HTERT RPE-1 (cell line): ENCODE results near the gene DICER1.
"Not testable (repeated sequence)": the region's sequence is repeated elsewhere in the genome, so short reads cannot be mapped to it uniquely, and the experiment has no call there.

Experiments used
- in situ Hi-C: fragments of 300-500 bp; cut with MboI; formaldehyde crosslinking; loops from 4 replicates; pipeline ENCODE4 v1.14.3; 2020; ENCODE audit warnings: low sequenced_read_pairs

Gene DICER1

DNA sequence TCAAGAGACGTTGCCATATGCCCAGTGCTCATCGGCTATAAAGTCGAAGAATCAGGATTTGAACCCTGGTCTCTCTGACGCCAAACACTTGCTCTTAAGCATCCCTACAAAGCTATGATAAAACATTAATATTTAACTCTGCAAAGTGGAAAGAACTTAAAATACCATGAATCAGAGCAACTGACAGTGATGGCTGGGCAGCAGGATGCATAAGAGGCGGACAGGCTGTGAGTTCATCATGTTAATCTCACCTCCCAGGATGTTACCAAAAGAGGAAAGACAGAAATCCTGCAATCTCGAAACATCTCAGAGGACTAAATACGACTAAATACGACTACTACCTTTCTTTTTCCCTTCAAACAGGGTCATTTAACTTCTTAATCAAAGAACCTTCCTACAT, 5.8 kb downstream of the DICER1 start:
- in situ Hi-C loops, result no loop called here

DNA sequence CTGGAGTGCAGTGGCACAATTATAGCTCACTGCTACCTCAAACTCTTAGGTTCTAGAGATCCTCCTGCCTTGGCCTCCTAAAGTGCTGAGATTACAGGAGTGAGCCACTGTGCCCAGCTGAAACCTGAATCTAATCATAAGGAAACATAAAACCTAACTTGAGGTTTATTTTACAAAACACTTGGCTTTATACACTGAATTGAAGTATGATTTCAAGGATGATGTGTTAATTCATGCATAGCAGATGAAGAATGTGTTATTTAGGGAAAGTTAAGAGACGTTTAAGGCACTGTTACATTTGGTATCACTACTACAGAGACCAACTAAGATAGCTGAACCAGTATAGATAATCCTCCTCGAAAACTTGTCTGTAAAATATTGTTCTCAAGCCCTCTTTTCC, 6.4 kb downstream of the DICER1 start:
- in situ Hi-C loops, result no loop called here

DNA sequence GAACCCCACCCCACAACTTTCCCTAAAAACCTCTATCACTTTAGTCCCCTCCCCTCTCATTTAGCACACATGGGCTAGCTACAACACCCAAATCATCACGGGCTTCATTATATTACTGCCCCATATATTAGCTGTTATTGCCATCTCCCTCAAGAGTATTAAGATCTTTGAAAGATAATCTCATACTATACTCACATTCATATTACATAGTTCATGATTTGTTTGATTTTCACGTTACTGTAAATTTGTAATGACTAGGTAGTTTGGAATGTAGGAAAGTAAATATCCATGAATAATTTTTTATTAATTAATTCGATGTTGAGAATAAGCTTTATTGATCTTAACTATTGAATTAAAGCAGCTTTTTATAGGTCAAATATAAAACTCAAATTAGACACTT, 7.9 kb downstream of the DICER1 start:
- in situ Hi-C loops, result no loop called here

DNA sequence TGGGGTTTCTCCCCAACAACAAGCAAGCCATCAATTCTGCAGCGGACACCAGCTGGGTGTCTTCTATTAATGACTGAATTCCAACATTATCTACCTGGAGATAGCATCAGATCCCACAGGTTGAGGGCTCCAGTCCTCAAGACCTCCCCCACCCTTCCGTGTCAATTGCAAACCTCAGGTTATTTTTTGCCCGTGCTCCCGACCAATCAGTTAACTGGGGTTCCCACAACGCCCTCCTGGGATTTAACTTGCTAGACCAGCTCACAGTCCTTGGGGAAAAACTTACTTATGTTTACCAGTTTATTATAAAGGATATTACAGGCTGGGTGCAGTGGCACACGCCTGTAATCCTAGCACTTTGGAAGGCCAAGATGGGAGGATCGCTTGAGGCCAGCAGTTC, 9.7 kb downstream of the DICER1 start:
- in situ Hi-C loops, result no loop called here

DNA sequence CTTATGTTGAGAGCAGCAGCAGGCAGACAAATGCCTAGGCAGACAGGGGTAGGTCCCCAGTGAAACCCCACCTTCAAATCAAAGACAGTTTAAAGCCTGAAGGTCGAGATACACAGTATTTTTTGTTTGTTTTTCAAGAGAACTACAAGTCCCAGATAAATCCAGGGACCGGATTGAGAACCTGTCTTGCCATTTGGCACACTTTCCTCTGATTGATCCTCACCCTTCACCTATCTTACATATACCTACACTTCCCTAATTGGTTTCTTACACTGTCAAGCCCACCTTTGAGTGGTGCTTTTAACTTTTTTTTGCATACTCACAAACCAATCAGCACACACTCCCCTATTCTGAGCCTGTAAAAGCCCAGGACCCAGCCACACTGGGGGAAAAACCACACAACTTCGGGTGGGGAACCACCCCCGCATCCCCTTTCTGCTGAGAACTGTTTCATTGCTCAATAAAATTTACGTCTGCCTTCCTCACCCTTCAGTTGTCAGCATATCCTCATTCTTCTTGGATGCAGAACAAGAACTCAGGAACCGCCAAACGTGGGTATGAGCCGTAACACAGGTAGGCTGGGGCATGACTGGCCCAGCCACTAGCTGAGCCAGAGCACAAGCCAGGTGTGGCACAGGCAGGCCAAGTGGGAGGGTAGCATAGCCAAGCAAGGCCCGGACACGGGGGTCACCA, 11.1 kb downstream of the DICER1 start:
- in situ Hi-C loops, result no loop called here

DNA sequence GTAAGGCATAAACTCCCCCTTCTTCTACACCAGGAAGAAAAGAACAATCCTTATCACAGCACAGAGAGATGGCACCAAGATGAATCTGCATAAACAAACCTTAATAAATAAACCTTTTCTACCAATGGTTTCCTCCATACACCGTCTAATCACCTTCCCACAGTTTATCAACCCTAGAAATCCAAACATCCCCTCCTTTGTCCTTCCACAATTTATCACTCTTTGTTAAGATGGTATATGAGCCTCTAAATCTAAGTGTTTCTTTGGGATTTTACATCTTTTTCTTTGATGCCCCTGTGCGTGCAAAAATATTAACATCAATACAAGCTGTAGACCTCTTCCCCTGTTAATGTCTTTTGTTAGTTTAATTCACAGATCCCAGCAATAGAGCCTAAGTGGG, 12.5 kb downstream of the DICER1 start:
- in situ Hi-C loops, result no loop called here

DNA sequence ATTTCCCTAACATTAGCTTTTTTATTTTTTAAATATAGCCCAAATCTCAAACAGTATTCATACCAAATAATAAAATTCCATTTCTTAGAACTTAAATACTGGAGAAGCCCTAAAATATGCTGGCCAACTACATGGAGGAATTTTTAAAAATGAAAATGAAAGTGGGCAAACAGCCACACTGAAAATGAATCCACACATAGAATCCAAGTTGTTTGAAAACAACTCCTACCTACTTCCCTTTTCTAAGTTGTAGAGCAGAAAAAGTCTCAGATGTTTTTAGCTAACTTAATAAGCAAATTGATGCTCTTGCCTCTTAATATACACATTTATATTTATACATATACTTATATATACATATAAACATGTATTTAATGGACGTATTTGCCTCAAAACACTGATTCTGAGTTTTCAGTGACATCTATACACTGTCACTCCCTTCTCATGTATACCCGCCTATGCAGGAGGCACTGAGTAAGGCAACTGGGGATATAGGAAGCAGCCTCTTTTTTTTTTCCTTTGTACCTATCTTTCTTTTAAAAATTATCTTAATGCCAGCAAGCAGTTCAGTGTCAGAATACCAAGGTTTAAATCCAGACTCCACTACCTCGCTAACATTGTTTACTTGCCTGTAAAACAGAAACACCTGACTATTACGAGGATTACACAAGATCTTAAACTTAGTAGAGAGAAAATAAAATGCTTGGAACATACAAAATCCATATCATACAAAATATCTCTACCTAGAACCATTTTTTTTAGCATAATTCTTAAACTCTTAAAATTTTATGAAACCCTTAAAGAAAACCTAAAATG, 13.3 kb downstream of the DICER1 start:
- in situ Hi-C loops, result no loop called here

DNA sequence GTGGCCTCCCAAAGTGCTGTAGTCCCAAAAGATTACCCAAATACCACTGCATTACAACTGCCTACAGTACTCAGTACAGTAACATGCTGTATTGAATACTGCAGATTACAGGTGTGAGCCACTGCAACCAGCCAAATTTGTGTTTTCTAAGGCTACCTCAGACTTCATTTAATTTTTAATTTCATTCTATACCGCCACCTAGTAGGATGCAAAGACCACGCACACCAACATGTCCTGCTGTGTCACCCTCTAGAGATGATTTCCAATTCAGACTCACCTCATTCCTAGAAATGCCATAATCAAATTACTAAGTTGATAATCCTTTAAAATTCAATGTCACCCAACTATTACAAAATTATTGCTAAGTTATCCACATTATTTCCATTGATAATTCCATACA, 15.1 kb downstream of the DICER1 start:
- in situ Hi-C loops, result no loop called here

DNA sequence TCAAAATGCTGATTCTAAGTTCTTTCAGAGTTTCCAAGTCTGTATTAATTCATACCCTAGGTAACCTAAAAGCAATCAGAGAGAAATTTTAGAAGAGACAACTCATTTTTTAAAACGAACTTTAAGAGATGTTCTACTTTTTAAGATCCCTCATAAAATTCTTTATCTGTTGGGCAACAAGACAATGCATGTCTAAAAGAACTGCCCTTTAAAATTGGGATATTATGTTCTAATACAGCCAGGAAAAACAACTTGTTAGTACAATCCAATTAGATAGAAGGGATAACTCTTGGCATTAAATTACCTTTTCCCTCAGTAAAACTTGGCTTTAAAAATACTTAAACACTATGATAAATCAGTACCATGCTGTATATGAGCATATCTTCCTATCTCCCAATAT, 15.6 kb downstream of the DICER1 start:
- in situ Hi-C loops, result no loop called here

DNA sequence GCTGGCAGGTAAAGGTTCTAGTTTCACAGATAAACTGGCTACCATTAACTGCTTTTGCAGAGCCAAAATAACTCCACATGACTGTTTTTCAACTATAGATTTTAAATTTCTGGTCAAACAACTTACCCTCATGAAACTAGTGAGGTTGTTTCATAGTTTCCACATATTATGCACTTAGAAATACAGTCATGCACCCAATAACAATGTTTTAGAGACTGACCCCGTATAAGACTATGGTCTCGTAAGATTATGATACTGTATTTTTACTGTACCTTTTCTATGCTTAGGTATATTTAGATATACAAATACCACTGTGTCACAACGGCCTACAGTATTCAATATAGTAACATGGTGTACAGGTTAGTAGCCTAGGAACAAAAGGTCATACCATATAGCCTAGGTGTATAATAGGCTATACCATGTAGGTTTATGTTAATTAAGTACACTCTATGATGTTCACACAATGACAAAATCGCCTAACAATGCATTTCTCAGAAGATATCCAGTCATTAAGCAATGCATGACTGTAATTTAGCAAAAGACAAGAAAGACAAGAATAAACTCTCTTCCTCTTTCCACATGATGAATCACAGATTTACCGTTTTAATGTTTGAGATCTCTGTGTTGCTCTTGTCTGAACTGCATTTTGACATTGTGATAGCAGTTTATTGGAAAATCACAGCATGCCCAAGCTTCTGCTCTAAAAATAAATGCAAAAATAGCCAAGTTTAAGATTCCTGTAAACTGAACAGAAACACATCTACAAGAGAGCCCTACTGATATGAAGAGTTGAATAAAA, 17.1 kb downstream of the DICER1 start:
- in situ Hi-C loops, result no loop called here

DNA sequence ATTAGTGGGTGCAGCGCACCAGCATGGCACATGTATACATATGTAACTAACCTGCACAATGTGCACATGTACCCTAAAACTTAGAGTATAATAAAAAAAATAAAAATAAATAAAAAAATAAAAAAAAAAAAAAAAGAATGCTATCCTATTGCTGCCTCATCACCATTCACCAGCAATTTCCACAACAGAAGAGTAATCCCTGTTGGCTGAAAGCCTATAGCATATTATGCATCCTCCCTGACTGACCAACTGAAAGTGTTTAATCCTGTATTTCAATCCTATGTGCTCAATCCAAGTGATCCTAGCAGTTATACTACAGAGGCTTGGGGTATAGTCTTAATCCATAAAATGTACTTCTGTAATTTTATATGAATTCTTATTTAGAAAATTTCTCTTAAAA, 18.5 kb downstream of the DICER1 start:
- in situ Hi-C loops, result no loop called here

DNA sequence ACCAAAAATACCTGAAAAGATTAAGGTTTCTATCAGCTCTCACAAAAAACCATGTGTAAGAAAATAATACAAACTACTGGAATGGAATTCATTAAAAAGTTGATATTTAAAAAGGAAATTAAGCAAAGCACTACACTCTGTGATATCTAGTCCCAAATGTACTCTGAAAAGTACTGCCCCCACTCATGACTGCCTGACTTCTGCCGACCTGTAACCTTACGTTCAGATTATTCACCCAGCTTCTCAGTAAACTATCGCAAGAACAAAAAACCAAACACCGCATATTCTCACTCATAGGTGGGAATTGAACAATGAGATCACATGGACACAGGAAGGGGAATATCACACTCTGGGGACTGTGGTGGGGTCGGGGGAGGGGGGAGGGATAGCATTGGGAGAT, 18.9 kb downstream of the DICER1 start:
- in situ Hi-C loops, result not testable (repeated sequence)

DNA sequence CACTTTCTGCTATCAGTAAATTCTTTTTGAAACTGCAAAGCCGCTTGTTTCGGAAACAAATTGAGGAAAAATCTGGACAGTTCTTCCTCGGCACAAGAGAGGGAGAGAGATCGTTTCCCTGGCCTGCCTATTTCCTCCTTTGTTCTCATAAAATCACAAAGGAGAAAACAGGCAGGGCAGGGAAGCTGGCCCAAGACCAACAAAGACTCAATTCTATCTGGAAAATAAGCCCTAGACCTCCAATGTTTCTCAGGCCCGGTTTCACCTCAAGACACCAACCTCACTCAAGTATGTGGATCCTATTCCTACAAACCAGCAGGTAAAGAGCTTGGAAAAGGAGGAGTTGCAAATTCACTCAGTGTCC, 19.5 kb downstream of the DICER1 start:
- in situ Hi-C loops, result no loop called here

DNA sequence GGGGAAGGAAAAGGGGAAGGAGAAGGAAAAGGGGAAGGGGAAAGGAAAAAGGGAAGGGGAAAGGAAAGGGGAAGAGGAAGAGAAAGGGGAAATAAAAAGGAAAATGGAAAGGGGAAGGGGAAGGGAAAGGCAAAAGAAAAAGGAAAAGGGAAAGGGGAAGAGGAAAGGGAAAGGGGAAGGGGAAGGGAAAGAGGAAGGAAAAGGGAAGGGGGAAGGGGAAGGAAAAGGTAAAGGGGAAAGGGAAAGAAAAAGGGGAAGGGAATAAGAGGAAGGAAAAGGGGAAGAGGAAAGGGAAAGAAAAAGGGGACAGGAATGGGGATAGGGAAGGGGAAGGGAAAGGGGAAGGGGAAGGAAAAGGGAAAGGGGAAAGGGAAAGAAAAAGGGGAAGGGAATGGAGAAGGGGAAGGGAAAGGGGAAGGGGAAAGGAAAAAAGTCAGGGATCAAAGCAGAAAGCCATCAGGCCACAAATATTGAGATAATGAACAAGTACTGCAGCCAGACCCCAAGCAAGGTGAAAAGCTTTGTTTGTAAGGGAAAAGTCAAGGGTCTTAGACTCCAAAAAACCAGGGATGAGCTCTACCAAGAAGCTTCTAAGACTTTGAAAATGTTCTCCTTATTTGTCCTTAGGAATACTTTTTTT, 20.0 kb downstream of the DICER1 start:
- in situ Hi-C loops, result no loop called here

DNA sequence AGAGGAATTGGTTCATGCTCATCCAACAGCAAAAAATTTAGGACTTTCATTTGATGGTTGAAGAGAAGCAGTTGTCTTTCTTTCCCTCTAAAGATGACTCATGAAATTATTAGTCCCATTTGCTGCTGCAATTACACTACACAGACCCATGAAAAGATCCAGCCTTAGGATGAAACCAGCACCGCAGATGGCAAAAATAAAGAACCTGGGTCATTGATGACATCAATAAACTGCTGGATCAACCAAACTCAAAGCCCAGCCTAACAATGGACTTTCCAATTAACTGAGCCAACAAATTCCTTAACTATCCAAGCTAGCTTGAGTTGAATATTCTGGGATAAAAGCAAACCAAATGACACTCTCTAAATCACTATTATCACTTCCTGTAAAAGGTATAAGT, 20.7 kb downstream of the DICER1 start:
- in situ Hi-C loops, result no loop called here

DNA sequence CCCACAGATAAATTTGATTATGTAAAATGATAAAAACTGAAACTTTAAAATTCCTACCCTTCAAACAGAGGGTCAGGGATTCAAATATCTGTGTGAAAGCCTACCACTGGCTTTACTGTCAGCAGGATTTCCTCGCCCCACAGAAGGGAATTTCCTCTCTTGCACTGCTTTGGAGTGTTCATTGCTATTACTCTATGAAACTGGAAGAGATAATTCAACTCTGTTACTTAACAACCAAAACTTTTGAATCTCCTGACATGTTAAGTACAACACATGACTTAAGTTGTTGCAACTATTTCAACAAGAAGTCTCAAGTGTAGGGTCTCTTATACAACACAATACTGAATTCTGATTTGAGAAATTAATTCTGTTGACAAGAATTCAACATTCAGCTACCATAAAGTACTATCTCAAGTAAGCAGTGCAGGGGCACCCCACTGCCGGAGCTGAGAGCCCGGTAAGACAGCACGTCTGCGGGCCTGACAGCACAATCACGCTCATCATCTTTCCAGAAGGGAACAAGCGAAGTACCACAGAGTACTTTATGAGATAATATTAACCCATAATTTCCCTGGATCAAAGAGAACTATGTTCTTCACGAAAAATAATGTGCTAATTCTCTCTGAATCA, 22.9 kb downstream of the DICER1 start:
- in situ Hi-C loops, result no loop called here

DNA sequence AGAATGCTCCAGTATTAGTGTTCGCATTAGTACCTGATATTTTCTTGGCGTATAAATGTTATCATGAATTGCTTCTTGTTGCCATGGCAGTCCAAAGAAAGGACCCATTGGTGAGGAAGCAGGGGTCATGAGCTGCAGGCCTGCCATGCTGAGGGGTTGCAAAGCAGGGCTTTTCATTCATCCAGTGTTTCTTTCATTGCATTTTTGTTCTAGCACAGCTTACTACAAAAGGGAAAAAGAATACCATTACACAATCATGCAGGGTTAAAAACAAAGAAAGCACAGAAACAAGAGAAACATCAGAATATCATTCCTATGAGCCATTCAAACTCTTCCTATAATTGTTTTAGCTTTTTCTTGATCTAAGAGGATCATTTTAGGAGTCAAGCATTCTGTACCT, 24.0 kb downstream of the DICER1 start:
- in situ Hi-C loops, result no loop called here

DNA sequence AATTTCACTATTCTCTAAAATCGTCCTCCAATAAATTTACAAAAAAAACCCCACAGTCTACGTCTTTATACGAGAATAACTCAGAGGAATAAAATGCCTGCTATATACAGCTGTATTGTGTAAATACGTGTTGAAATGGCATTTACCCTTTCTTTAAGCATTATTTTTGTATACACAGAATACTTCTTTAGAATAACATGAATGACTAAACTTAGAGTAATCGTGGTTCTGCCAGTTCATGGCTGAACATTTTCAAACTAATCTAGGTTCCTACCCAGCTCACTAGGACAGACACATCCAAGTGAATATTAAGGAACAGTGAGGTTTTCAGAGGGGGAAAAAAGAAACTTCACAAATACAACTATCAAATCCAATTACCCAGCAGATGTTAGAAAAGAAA, 24.6 kb downstream of the DICER1 start:
- in situ Hi-C loops, result no loop called here

DNA sequence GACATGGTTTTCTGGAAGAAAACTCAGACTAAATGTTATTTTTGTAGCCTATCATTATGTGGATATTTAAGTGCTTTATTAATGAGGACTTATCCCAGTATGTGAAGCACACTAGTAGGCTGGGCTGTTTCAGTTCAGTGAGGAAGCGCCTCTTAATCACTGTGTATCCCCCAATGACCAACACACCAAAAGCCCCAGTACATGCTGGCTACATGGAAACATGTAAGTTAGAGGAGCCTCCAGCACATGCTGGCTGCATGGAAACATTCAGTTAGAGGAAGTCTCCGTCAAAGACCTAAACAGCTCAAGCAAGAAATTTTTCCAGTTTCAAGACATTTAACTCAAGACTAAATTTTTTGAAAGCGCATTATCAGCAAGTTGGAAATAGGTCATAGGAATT, 26.8 kb downstream of the DICER1 start:
- in situ Hi-C loops, result no loop called here

DNA sequence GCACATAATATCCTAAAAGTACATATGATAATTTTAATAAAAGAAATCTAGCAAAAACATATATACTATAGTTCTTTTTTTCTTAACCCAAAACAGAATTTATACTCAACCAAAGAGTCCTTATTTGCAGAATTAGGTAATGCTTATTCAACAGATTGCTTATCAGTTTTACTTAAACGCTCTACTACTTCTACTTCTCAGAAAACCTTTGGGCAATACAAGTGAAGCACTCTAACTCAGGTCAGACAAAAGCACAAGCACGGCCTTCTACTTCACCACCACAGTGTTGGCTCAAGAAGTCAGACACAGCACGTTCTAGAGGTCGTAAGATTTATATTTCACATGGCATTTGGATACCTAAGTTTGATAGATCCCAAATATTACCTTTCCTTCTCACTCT, 29.2 kb downstream of the DICER1 start:
- in situ Hi-C loops, result no loop called here

DNA sequence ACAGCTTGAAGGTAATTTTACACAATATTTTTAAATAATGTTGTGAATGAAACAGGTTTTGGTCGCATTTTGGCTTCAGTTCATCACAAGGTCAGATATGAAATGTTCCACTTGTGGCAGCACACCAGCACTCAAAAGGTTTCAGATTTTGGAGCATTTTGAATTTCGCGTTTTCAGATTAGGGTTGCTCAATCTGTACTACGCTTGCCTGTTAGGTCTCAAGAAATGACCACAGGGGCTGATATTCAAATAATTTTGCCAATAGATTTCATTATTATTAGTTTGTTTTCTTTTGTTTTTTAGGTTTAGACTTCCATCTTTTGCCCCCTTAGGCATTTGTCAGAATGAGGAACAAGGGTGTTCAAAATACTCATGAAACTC, 29.8 kb downstream of the DICER1 start:
- in situ Hi-C loops, result no loop called here
